MM.1S (cell line): Measurements from ENCODE around the gene PIGM.

Experiments used
- CTCF ChIP-seq: fragments of 300-600 bp; sonication (generic); IDR thresholded peaks from 2 replicates; pipeline ENCODE4 v1.5.1; 2016; ENCODE audit warnings: antibody characterized with exemption, low read length, mixed read lengths
- EZH2 ChIP-seq: fragments of 300-600 bp; sonication (generic); optimal IDR thresholded peaks from 2 replicates; pipeline ENCODE3; 2017; ENCODE audit warnings: low read depth, mild to moderate bottlenecking, antibody characterized with exemption, low read length, mixed read lengths
- EZH2phosphoT487 ChIP-seq: fragments of 300-600 bp; sonication (generic); IDR thresholded peaks from 2 replicates; pipeline ENCODE4 v1.6.1; 2018; ENCODE audit warnings: antibody characterized with exemption, low read length

DNA sequence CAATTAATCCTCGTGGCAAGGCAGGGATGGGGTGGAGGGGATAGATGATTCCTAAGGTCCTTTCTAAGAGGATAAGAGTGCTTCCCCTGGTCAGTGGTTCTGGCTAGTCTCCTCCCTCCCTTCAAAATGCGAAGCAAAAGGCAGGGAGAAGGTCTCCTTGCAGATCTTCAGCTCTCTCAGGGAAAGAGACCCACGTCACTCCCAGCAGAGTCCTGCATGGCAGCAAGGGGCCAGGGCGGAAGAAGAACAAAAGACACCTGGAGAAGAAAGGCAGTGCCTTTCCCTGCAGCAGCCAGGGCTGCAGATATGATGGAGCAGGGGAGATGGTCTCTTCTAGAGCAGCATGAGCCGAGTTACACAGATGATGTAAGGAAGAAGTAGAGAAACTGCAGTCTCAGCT, 48.1 kb downstream of the PIGM start:
- TF ChIP-seq EZH2phosphoT487 (no peak), CTCF (no peak), EZH2 (no peak)
